Neuronal stem cell (in vitro differentiated cells): ENCODE data around the gene ADAMTSL1.

Experiments used
- DNase-seq: peaks from one replicate; pipeline ENCODE4 v3.0.0-alpha.2; 2013; ENCODE audit warnings: low spot score
- H2AFZ ChIP-seq: one replicate; pipeline ENCODE4 v1.6.1; 2013; ENCODE audit warnings: mild to moderate bottlenecking, low read length, inconsistent platforms
- H2AK5ac ChIP-seq: 2 replicates; pipeline ENCODE4 v1.6.1; 2013; ENCODE audit warnings: low read depth, mild to moderate bottlenecking, inconsistent platforms, low read length, moderate library complexity, mixed read lengths
- H2BK120ac ChIP-seq: 2 replicates; pipeline ENCODE4 v1.6.1; 2013; ENCODE audit warnings: low read depth, mild to moderate bottlenecking, inconsistent platforms, low read length, moderate library complexity, mixed read lengths
- H2BK12ac ChIP-seq: one replicate; pipeline ENCODE4 v1.6.1; 2013; ENCODE audit warnings: low read length, inconsistent platforms
- H2BK15ac ChIP-seq: 2 replicates; pipeline ENCODE4 v1.6.1; 2013; ENCODE audit warnings: mild to moderate bottlenecking, low read length, inconsistent platforms, mixed read lengths
- H2BK5ac ChIP-seq: one replicate; pipeline ENCODE4 v1.6.1; 2013; ENCODE audit warnings: inconsistent platforms, mild to moderate bottlenecking, low read length, moderate library complexity
- H3K14ac ChIP-seq: one replicate; pipeline ENCODE4 v1.6.1; 2013; ENCODE audit warnings: low read length, inconsistent platforms
- H3K18ac ChIP-seq: 2 replicates; pipeline ENCODE4 v1.6.1; 2013; ENCODE audit warnings: low read length, inconsistent platforms
- H3K23ac ChIP-seq: 2 replicates; pipeline ENCODE4 v1.6.1; 2013; ENCODE audit warnings: low read depth, mild to moderate bottlenecking, mixed read lengths, low read length, inconsistent platforms; ENCODE audit not compliant: poor library complexity
- H3K27ac ChIP-seq: replicated peaks from 3 replicates; pipeline ENCODE4 v1.5.1; 2013; ENCODE audit warnings: low read length, inconsistent platforms
- H3K27me3 ChIP-seq, 3 experiments: 2 replicates each; pipeline ENCODE4 v1.6.1; 2013; ENCODE audit warnings: low read length in 3 of 3, mild to moderate bottlenecking in 2 of 3, inconsistent platforms in 1 of 3, low read depth in 1 of 3, mixed read lengths in 1 of 3, moderate library complexity in 1 of 3; ENCODE audit not compliant: control insufficient read depth in 3 of 3, insufficient read depth in 3 of 3
- H3K36me3 ChIP-seq, 2 donors: replicated peaks in 1 of 2; 2 replicates each; pipeline ENCODE4 v1.6.1; 2013; ENCODE audit warnings: low read length in 2 of 2; ENCODE audit not compliant: control insufficient read depth in 2 of 2, insufficient read depth in 2 of 2
- H3K4ac ChIP-seq: 2 replicates; pipeline ENCODE4 v1.6.1; 2013; ENCODE audit warnings: inconsistent platforms, mild to moderate bottlenecking, low read length, moderate library complexity
- H3K4me1 ChIP-seq, 2 donors: 1 replicate in 1 of 2; 2 replicates in 1 of 2; pipeline ENCODE4 v1.6.1; 2013; ENCODE audit warnings: low read length in 2 of 2, low read depth in 1 of 2; ENCODE audit not compliant: control insufficient read depth in 2 of 2, insufficient read depth in 1 of 2
- H3K4me2 ChIP-seq: one replicate; pipeline ENCODE4 v1.6.1; 2013; ENCODE audit warnings: mild to moderate bottlenecking, low read length, inconsistent platforms; ENCODE audit not compliant: insufficient read depth, poor library complexity, severe bottlenecking
- H3K4me3 ChIP-seq, 2 donors: 2 replicates each; pipeline ENCODE4 v1.5.1; 2013; ENCODE audit warnings: low read length in 2 of 2, mild to moderate bottlenecking in 2 of 2, inconsistent platforms in 1 of 2, moderate library complexity in 1 of 2
- H3K79me1 ChIP-seq: one replicate; pipeline ENCODE4 v1.6.1; 2013; ENCODE audit warnings: low read depth, mild to moderate bottlenecking, inconsistent platforms, low read length, moderate library complexity
- H3K9ac ChIP-seq: one replicate; pipeline ENCODE4 v1.6.1; 2013; ENCODE audit warnings: mild to moderate bottlenecking, low read depth, low read length, inconsistent platforms; ENCODE audit not compliant: poor library complexity
- H3K9me3 ChIP-seq, 2 donors: replicated peaks in 1 of 2; 2 replicates each; pipeline versions ENCODE3 to v1.6.1; 2013; ENCODE audit warnings: low read length in 2 of 2, mild to moderate bottlenecking in 2 of 2, inconsistent platforms in 1 of 2, low read depth in 1 of 2, mixed read lengths in 1 of 2, moderate library complexity in 1 of 2; ENCODE audit not compliant: control insufficient read depth in 2 of 2, insufficient read depth in 1 of 2
- H4K8ac ChIP-seq: one replicate; pipeline ENCODE4 v1.6.1; 2013; ENCODE audit warnings: low read depth, mild to moderate bottlenecking, inconsistent platforms, low read length, moderate library complexity
- H4K91ac ChIP-seq: one replicate; pipeline ENCODE4 v1.6.1; 2013; ENCODE audit warnings: low read length, low read depth, mild to moderate bottlenecking, inconsistent platforms; ENCODE audit not compliant: poor library complexity
- WGBS, 2 donors: extraction: QIAGEN DNeasy Blood & Tissue Kit; methylation state at CpG; one replicate each; pipeline ENCODE4 v1.1.7; 2013; ENCODE audit warnings: missing lambda C conversion rate in 2 of 2, mixed read lengths in 1 of 2; ENCODE audit not compliant: insufficient read length in 2 of 2, insufficient replicate concordance in 1 of 2; ENCODE audit errors: extremely low coverage in 2 of 2; 5-methylcytosine and 5-hydroxymethylcytosine counted together

ADAMTSL1 gene

DNA sequence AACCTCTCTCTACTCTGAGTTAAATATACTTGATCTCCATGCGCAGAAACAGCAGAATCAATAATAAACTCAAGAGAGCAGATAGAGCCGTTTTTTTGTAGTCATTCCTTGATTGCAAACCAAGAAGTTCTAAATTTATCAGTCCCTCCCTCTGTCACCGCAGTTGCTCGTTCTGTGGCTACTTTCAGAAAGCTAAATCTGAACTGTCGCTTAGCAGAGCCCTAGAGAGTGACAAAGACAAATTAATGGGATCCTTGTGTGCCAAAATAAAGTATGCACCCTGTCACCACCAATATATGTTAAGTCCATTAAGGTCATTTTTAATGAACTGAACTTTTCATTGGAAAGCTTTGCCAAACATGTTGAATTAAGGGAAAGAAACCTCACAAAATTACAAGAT is 218.3 kb downstream of the ADAMTSL1 start:
- WGBS, 2 donors = no CpG with 5 or more reads among the region's 5 CpGs
- H3K18ac ChIP-seq = no peak overlapping the region
- H3K4ac ChIP-seq = no peak overlapping the region
- no peak for DNase-seq
- H3K4me1 ChIP-seq = no peaks in the 10 kb centered on the region
- peaks cover 1% of the 10 kb centered on the region for H3K79me1 ChIP-seq
- H3K27ac ChIP-seq = no peak overlapping the region
- H3K36me3 ChIP-seq = peaks cover 0 to 2% of the 10 kb centered on the region in 2 donors
- H4K91ac ChIP-seq = no peak overlapping the region
- no peak overlapping the region for H2BK120ac ChIP-seq
- H3K9ac ChIP-seq = no peak overlapping the region
- H3K9me3 ChIP-seq = peaks cover 4 to 11% of the 10 kb centered on the region in 2 donors
- H2BK15ac ChIP-seq = no peak overlapping the region
- H4K8ac ChIP-seq = no peak overlapping the region
- H3K27me3 ChIP-seq = no peaks in the 10 kb centered on the region
- no peak overlapping the region for H2AK5ac ChIP-seq
- no peak overlapping the region for H2AFZ ChIP-seq
- no peak overlapping the region for H3K23ac ChIP-seq
- no peak overlapping the region for H3K14ac ChIP-seq
- no peak overlapping the region for H2BK12ac ChIP-seq
- no peak overlapping the region for H3K4me2 ChIP-seq
- H3K4me3 ChIP-seq = no peak overlapping the region
- no peak overlapping the region for H2BK5ac ChIP-seq

DNA sequence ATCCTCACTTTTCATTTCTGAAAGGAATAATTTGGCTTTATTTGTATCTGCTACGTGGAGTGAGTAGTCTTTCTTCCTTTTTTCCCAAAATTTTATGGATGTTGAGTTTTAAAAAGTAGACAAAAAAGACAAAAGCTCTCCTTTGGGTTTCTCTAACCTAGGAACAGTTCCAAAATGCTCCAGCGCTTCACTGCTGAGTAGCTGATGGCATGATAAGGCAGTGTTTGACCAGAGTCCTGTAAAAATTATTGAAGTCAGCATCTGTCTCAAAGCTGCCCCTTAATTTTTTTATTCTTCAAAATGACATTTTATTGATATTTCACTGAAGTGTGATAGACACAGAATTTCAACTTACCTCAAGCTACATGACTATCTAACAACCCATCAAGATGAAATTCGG is 219.0 kb downstream of the ADAMTSL1 start:
- Histone ChIP-seq H3K9ac (no peak overlapping the region), H2AFZ (no peak overlapping the region), H3K4me3 (no peak overlapping the region), H3K4ac (no peak overlapping the region), H3K36me3 (peaks cover 0 to 2% of the 10 kb centered on the region in 2 donors), H3K79me1 (peaks cover 1% of the 10 kb centered on the region), H3K27me3 (no peaks in the 10 kb centered on the region), H2BK120ac (no peak overlapping the region), H4K8ac (no peak overlapping the region), H2BK5ac (no peak overlapping the region), H3K9me3 (peaks cover 4 to 11% of the 10 kb centered on the region in 2 donors), H3K23ac (no peak overlapping the region), H2BK15ac (no peak overlapping the region), H3K14ac (no peak overlapping the region), H2BK12ac (no peak overlapping the region), H3K4me2 (no peak overlapping the region), H2AK5ac (no peak overlapping the region), H3K4me1 (no peaks in the 10 kb centered on the region), H3K27ac (no peak overlapping the region), H4K91ac (no peak overlapping the region), H3K18ac (no peak overlapping the region)
- WGBS, 2 donors = no CpG with 5 or more reads among the region's 3 CpGs
- no peak for DNase-seq

DNA sequence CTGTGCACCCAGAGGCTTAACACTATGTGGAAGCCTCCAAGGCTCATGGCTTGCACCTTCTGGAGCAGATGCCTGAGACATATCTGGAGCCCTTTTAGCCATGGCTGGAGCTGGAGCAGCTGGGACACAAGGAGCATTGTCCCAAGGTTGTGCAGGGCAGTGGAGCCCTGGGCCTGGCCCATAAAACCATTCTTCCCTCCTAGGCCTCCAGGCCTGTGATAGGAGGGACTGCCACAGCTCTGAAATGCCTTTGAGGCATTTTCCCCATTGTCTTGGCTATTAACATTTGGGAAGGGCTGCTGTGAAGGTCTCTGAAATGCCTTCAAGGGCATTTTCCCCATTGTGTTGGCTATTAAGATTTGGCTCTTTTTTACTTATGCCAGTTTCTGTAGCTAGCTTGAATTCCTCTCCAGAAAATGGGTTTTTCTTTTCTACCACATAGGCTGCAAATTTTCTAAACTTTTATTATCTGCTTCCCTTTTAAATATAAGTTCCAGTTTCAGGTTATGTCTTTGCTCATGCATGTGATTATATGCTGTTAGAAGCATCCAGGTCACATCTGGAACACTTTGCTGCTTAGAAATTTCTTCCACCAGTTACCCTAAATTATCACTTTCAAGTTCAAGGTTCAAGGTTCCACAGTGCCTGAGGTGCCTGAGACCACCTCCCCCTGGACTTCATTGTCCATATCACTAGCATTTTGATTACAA is 221.2 kb downstream of the ADAMTSL1 start:
- peaks cover 4 to 11% of the 10 kb centered on the region in 2 donors for H3K9me3 ChIP-seq
- H3K4me2 ChIP-seq = no peak overlapping the region
- H3K23ac ChIP-seq = no peak overlapping the region
- H2BK5ac ChIP-seq = no peak overlapping the region
- H3K27ac ChIP-seq = no peak overlapping the region
- no peak overlapping the region for H3K18ac ChIP-seq
- H3K27me3 ChIP-seq = no peaks in the 10 kb centered on the region
- H2AFZ ChIP-seq = no peak overlapping the region
- no peak overlapping the region for H2BK12ac ChIP-seq
- peaks cover 0 to 2% of the 10 kb centered on the region in 2 donors for H3K36me3 ChIP-seq
- H3K4me1 ChIP-seq = no peaks in the 10 kb centered on the region
- no peak overlapping the region for H4K91ac ChIP-seq
- H3K79me1 ChIP-seq = peaks cover 1% of the 10 kb centered on the region
- H3K14ac ChIP-seq = peak overlapping the region; percentile 66
- DNase-seq = no peak
- H3K9ac ChIP-seq = no peak overlapping the region
- no peak overlapping the region for H4K8ac ChIP-seq
- no peak overlapping the region for H3K4ac ChIP-seq
- H3K4me3 ChIP-seq = no peak overlapping the region
- no peak overlapping the region for H2BK120ac ChIP-seq
- no peak overlapping the region for H2AK5ac ChIP-seq
- no peak overlapping the region for H2BK15ac ChIP-seq

DNA sequence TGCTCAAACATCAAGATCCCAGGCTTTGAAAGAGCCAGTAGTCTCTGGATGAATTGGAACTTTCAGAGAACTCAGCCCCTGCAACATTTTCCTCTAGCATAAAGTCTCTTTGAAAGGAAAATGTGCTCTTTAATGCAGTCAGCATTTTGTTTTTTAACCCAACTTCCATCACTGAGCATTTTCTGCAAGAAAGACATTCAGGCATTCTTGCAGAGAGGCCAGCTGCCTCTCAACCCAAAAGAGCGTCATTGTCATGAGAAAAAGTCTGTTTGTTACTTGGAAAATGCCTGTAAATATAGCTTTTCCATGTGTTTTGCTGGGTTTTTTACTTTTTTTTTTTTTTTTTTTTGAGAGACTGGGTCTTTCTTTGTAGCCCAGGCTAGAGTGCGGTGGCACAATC is 225.0 kb downstream of the ADAMTSL1 start:
- no peak overlapping the region for H2BK12ac ChIP-seq
- no peak overlapping the region for H3K14ac ChIP-seq
- H3K4ac ChIP-seq = no peak overlapping the region
- peaks cover 1% of the 10 kb centered on the region for H3K79me1 ChIP-seq
- H2AFZ ChIP-seq = no peak overlapping the region
- H3K4me1 ChIP-seq = no peaks in the 10 kb centered on the region
- no peak overlapping the region for H4K8ac ChIP-seq
- no peak overlapping the region for H3K4me3 ChIP-seq
- DNase-seq = no peak
- peaks cover 4 to 11% of the 10 kb centered on the region in 2 donors for H3K9me3 ChIP-seq
- no peak overlapping the region for H3K27ac ChIP-seq
- H3K9ac ChIP-seq = no peak overlapping the region
- H3K18ac ChIP-seq = no peak overlapping the region
- H3K36me3 ChIP-seq = peaks cover 0 to 2% of the 10 kb centered on the region in 2 donors
- no peak overlapping the region for H3K4me2 ChIP-seq
- H2AK5ac ChIP-seq = no peak overlapping the region
- H4K91ac ChIP-seq = no peak overlapping the region
- H2BK120ac ChIP-seq = no peak overlapping the region
- no peak overlapping the region for H2BK15ac ChIP-seq
- no peak overlapping the region for H2BK5ac ChIP-seq
- H3K23ac ChIP-seq = no peak overlapping the region
- H3K27me3 ChIP-seq = no peaks in the 10 kb centered on the region
- no CpG with 5 or more reads among the region's 2 CpGs for WGBS, 2 donors
